ENCODE data around the gene FBXO38.

Gene FBXO38, protein sequence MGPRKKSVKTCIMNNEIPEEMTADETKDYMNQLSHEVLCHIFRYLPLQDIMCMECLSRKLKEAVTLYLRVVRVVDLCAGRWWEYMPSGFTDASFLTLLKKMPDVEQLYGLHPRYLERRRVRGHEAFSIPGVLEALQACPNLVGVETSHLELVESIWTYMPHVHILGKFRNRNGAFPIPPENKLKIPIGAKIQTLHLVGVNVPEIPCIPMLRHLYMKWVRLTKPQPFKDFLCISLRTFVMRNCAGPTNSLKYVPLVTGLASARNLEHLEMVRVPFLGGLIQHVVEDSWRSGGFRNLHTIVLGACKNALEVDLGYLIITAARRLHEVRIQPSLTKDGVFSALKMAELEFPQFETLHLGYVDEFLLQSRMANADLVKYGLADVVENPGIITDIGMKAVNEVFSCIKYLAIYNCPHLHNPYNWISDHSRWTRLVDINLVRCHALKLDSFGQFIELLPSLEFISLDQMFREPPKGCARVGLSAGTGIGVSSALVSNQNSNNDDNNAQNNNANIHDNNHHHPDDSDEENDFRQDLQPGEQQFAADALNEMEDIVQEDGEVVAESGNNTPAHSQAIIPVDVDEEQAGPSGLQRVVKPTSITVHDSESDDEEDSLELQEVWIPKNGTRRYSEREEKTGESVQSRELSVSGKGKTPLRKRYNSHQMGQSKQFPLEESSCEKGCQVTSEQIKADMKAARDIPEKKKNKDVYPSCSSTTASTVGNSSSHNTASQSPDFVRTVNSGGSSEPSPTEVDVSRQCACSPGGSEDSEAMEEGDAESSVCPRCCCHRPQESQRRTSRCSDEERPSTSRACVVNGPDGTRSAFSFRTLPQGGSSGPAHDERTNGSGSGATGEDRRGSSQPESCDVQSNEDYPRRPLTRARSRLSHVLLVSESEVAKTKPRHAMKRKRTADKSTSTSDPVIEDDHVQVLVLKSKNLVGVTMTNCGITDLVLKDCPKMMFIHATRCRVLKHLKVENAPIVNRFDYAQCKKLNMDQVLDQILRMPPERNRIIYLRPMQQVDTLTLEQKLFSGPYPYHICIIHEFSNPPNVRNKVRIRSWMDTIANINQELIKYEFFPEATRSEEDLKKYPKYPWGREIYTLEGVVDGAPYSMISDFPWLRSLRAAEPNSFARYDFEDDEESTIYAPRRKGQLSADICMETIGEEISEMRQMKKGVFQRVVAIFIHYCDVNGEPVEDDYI

DNA sequence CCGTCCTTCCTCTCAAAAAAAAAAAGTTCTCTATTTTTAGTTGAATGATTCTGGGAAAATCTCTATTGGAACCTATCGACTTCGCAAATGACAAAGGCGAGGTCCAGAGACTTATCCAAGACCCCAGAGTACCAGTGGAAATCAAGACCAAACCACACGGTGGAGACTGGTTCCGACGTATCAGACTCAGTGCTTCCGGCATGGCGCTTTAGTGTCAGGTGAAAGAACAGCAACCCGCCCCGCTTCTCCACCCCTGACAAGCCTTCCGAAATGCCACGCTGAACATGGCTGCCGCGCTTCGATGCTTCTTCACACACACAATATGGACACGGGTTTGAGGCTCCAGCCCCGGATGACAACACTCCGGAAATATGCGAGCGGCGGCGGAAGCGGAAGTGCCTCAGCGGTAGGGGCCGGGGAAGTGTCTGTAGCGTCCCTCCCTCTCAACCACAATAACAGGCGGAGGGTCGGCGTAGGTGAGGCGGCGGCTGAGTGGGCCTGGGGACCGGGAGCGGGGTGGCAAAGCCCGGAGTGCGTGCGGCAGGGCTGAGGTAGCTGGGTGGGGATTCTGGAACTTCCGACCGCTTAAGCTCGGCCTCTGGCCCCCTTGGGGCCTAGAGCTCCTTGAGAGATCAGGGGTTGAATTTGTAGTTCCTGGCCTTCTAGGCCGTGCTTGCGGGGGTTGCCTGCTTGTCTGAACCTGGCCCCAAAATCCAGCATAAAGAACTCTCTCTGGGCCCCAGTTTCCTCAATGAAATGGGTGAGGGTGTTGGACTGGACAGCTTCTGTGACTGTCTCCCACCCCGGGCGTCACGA, at the start of gene FBXO38:
FBXO38 (plus strand) TSS at position 395 of the 816 bp plus-strand sequence. CDS start 10,819 bp downstream, outside the sequence.
- DNase-seq = peak; percentile 66 to 85

DNA sequence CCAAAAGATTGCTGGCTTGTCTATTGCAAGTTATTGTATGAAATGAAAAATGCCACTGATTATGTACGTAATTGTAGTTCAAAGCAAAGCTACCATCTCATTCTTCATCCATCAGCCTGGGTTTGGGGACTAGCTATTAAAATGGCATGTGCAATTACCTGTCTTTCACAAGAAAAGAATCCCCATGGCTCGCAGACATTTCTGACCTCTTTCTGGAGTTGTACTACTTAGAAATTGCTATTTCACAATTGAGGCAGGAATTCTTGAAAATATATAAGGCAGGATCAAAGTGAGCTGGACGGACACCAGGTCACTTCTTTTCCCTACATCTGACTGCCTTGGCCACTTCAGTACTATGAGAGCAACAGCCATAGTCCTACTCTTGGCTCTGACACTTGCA, 48.5 kb upstream of the FBXO38 start, which contains the start of gene SPINK9:
SPINK9 (plus strand) TSS at position 301 of the 400 bp plus-strand sequence; CDS start at position 356, 55 bp downstream.
- no peak for DNase-seq

DNA sequence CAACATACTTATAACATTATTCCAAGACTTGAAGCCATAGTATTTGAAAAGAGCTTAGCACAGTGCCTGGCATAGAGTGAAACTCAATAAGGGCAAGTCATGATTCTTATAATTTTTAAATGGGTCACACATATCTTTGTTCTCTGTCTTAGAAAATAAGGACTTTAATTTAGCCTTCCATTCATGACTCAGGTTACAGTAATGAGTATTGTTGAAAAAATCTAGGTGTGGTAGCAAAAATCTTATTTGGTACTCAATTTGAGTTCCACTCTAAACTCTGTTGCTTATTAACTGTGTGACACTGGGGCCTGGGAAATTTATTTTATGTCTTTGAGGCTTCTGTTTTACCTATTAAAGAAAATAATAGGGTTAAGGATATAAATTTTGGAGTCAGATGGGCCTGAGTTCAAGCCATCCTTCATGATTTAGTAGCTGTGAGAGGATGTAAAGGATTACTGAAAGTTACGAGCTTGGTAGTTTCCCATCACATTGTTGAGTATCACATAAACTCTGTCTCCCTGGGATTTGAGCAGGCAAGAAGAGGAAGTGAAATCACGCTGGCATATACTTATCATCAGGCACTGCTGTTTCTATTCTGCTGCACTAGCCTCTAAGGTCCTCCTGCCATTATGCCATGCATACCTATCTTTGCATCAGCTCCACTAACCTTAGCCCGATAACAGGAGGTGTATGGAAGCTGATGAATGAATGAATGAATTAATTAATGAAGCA, 46.9 kb upstream of the FBXO38 start:
- no peak for DNase-seq

DNA sequence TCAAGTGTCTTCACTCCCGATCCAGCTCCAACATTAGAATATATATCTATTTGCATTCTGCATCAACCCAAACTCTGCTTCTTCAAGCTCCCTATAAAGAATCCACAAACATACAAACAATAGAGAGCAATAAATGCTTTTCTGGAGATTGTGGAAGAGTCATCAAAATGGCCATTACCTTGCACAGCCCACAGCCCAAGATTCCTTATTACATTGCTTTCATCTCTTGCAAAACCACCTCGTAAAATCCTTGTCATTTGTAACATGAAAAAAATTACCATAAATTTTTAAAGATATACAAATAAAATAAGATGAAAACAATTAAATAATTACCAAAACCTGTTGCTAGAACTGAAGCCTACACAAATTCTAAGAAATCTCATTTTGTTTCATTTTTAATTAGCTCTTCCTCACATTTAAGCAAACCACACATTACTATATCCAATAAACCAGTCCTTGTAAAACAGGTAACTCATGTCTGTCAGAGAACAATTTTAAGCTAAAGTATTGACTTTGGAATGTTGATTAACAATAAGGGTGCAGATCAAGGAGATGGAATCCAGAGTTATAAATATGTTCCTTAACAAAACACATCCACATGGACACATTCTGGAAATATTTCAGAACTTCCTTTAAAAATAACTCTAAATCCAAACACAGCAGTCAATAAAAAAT, 41.2 kb upstream of the FBXO38 start:
- no peak for DNase-seq

DNA sequence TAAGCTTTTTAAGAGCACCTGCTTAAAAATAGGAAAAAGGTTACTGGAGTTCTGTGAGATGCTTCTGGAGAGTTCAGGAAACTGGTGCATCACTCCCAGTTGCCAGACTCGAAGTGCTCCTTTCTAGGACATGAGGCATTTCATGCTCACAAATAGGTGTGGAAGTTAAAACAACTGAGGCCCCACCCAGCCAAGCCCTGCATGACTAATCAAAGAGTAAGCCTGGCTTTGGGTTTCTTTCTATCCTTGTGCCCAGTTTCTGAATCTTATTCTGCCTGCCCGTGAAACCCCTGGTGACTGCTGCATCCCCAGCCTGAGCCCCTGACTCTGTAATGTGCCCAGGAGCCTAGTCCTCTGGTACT, 40.7 kb upstream of the FBXO38 start:
- no peak for DNase-seq

DNA sequence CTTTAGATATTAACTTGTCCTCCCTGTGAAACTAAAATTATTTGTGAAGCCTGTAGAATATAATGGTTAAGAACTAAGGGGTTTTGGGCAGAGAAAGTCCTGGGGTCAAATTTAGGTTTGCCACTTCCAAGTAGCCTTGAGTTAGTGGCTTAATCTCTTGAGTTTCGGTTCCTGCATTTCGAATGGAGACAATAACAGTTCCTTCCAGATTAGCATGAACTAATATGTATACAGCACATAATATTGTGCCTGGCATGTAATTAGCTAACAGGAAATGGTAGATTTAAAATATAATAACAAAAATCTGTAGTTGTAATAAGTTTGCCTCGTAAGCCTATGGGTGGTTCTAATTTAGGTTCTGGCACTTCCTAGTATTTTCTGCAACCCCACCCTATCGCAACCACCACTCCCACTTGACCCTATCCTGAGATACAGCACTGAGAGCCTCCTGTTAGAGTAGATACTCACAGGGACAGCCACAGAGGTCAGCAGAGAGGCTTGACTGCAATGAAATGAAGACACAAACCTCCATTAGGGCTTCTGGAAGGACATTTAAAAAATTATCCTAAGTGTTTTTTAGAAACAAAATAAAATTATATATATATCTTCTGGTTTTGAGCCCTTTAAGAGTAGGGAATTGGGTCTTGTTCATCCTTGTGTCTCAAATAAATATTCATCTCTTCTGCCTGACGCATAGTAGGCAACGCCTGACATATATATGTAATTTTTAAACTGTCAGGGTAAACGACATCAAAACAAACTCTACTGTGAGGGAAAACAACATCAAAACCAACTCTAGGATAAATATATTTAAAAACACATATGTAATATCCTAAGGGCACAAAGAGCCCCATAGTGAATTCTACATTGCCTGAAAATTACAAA, 39.9 kb upstream of the FBXO38 start:
- DNase-seq = no peak

DNA sequence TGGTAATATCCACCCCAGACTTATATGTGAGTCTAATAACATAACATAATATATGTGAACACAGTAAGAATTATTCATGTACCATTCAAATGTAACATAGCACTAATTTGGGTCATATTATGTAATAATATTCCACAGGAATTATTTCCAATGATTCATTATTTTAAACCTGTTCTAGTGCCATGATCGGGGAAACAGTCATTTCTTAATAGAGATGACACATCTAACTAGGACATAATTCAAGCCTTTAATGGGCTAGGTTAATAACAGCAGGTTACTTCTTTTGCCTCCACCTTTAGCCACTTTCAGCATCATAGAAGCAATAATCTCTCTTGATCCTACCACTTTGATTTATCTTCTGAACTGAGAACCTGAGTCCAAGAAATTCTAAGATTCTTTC, 36.1 kb upstream of the FBXO38 start:
- no peak for DNase-seq

DNA sequence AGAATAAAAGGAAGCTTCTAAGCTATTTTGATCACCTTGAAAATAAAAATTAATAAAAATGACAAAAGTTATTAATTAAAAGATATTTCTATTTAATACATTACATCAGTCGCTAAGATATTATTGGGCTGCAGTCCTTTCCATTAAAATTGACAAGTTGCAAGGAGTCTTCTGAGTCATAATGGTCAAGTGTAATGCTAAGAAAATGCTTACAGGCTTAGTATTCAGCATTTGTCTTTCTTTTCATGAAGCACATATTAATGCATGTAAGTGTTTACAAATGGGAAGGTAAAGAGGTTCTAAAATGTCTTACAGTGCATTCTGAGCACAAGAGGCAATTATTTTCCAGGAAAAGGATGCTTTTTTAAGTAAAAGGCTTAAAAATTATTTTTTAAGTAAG, 31.1 kb upstream of the FBXO38 start:
- DNase-seq = no peak

DNA sequence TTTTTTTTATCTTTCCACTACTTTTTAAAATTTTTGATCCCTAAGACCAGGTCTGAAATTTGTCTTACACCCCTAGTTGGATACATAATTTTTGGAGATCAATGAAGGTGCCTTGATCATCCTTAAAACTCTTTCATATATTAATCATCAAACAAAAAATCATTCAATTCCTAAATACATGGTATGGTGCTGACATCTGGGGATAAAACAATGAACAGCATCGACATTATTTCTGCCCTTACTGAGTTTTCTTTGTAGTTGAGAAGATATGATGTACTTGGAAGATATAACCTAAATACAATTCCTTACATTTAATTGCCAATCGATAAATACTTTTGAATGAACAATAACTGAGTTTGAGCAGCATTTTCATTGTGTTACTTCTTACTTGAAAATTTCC, 30.1 kb upstream of the FBXO38 start:
- no peak for DNase-seq

DNA sequence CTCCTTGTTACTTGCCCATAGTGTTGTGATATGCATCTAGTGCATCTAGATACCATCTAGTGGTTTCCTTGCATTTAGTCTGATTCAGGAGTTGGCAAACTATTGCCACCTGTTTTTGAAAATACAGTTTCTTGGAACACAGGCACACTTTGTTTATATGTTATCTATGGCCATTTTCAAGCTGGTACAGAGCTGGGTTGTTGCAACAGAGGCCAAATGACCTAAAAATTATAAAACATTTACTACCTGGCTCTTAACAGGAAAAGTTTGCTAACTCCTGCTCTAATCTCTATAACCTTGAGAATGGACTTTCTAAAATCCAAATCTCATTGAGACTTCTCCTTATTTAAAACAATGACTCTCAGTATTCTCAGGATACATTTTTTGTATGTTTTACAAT, 19.4 kb upstream of the FBXO38 start:
- DNase-seq = no peak

DNA sequence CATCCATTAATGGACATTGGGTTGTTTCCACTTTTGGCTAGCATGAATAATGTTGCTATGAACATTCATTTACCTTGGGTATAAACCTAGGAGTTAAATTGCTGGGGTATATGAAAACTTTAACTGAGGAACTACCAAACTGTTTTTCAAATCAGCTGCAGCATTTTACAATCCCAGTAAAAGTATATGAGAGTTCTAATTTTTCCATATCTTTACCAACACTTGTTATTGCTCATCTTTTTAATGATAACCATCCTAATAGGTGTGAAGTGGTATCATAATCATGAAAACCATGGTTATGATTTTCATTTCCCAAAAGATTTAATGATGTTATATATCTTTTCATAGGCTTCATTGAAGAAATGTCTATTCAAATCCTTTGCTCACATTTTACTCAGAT, 15.5 kb upstream of the FBXO38 start:
- DNase-seq = no peak

DNA sequence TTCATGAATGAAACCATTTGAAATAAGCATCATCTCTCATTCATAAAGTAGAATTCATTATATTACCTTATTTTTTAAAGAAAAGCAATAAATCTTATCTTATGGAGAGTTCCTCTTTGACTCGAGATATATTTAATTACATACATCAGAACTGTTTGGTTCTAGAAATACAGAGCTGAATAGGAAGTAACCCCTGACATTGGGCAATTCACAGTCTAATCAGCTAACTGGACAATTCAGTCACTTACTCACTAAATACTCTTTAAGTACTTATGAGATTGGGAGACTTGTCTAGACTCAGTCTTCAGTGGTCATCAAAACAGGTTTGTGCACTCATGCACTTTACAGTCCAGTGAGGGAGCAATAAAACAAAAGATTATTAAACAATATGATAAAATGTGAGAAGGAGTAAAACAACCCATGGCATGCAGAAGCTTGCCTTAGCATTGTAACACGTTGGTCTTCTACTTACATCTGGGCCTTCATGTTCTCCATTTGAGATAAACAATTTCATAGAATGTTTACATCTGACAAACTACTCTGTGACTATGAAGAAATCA, 11.5 kb upstream of the FBXO38 start:
- no peak for DNase-seq

DNA sequence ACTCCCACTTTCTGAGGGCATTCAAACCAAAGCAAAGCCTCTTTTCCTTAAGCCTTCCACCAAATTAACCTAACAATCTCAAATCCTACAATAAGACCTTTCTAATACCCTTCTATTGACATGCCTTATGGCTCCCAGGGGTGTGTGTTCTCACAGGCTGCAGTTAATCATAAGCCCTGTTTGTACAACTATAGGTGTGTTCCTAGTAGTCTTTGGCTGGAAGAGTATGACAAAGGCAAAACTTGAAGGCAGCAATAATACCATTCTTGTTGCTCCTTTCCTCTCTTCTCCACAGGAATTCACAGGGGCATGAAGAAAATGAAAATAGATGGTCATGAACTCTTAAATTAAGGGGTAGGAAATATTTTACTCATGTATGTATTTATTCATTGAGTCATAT, 10.9 kb upstream of the FBXO38 start:
- no peak for DNase-seq

DNA sequence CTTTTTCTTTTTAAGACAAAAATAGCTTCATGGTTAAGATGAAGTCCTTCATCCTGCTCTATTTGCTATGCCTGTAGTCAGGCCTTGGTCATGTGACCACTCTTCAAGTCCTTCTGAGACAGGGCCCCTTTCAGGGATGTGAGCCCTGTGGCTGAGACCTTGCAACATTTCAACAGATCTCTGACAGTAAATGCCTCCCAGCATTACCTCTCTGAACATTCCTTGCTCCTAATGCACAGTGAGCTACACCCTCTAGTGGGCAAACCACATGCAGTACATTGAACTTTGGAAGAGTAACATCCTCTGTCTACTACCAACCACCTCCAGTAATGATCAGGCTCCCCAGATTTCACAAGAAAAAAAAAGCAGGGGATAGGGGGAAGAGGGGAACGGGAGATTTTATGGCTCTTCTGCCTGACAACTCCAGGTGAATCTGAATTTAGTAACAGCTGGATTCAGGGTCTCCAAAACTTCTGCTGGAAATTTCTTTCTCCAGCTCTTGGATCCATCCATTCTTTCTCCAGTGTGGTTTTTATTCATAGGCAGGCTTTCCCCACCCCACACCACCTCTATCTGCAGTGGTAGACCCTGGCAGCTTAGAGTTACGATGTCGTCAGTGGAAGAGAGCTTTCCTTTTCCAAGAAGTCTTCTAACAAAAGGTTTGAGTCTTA, 8.9 kb upstream of the FBXO38 start:
- no peak for DNase-seq

DNA sequence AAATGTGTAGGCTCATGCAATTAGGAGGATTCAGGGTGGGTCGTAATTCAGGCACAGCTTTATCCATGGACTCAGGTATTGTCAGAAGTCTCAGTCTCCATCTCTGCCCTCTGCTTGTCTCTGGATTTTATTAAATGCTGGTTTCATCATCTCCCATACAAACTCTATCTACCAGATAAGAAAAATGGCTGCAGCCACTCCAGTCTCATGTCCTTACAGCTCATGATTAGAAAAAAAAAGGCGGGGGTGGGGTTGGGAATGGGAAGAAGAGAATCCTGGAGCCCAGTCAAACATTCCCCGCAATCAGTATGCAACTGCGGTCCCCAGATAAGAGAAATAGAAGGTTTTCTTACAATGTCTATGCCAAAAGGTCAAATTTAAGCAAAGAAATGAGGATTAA, 7.6 kb upstream of the FBXO38 start:
- no peak for DNase-seq

DNA sequence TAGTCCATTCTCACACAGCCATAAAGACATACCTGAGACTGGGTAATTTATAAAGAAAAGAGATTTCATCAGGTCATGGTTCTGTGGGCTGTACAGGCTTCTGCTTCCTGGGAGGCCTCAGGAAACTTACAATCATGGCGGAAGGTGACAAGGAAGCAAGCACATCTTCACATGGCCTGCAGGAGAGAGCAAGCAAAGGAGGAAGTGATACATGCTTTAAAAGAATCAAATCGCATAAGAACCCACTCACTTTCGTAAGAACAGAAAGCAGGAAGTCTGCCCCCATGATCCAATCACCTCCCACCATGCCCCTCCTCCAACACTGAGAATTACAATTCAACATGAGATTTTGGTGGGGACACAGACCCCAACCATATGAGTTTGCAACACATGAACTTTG, 5.1 kb upstream of the FBXO38 start:
- DNase-seq = no peak

DNA sequence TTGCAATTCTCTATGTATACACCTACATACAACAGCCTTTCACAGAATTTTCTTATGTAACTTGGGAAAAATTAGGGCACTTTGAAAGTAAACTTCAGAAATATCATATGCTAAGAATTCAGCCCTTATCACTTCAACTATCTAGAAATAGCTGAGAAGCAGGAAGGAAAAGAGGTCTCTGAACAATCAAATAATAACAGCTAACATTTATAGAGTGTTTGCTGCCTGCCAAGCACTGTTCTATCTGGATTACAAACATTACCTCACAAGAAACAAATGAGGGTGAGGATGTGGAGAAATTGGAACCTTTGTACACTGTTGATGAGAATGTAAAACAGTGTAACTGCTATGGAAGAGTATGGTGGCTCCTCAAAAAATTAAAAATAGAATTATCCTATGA, 4.4 kb upstream of the FBXO38 start:
- no peak for DNase-seq

DNA sequence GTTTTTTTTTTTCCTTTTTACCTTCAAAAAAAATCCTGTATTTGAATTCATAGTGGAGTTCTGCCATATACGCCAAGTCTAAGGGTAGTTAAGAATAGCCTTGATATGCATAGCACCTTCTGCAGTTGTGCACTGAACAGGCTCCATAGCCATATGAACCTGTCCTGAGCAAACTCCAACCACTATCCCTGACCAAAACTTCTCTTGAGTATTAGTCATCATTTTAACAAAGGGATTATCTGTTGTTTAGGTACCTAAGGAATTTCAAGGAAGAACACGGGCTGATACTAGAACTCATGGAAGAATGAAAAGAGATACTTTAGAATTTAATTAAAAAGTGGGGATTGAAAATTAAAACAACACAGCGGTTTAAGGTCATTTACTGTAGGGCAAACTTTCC, 1.9 kb upstream of the FBXO38 start:
- DNase-seq = no peak

DNA sequence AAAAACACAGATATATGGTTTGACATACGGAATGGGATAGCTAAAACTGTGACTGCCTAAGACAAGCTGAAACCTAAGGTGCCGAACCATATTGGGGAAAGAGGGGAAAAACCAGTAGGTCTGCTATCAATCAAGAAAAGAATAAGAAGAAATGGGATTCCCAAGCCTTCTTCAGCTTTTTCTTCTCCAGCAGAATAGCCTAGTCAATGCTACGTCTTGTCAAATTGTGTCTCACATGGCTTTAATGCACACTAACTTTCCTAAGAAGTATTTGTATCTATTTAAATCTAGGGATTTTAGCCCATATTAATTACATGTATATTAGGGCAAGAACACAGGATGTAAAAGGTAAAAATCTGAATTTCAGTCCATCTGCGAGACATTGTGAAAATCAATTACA, 797 bp upstream of the FBXO38 start:
- DNase-seq = peak in 1 of 2 experiments; percentile 54
